Vagina (tissue), 2 donors: ENCODE measurements around the gene SYNDIG1. TPM values are rescaled to one million over a fixed set of nuclear protein-coding genes. Genes with fewer than 3 reads are reported as not detected.

ENCODE experiments used
- DNase-seq, 2 donors: peaks; one replicate each; pipeline ENCODE4 v3.0.0-alpha.2; 2017; ENCODE audit errors: extremely low spot score in 2 of 2
- H3K27ac ChIP-seq: fragments of 200-600 bp; sonication (generic); one replicate; pipeline ENCODE4 v1.5.1; 2019
- H3K27me3 ChIP-seq: fragments of 200-600 bp; sonication (generic); one replicate; pipeline ENCODE4 v1.5.1; 2019
- H3K36me3 ChIP-seq, 2 donors: fragments of 200-600 bp; sonication (generic); one replicate each; pipeline ENCODE4 v1.5.1; 2017 to 2019
- H3K4me1 ChIP-seq: fragments of 200-600 bp; sonication (generic); one replicate; pipeline ENCODE4 v1.5.1; 2019
- H3K4me3 ChIP-seq, 2 donors: fragments of 200-600 bp; sonication (generic); 1 replicate in 1 of 2; 2 replicates in 1 of 2; pipeline ENCODE4 v1.5.1; 2016 to 2019
- H3K9me3 ChIP-seq: fragments of 200-600 bp; sonication (generic); one replicate; pipeline ENCODE4 v1.5.1; 2019
- POLR2A ChIP-seq, 2 donors: fragments of 450-650 bp; IDR thresholded peaks; one replicate each; pipeline ENCODE4 v1.6.1; 2017; ENCODE audit warnings: antibody characterized with exemption in 2 of 2, mild to moderate bottlenecking in 2 of 2, moderate library complexity in 2 of 2
- POLR2AphosphoS5 ChIP-seq, 2 donors: sonication (generic); formaldehyde crosslinking; IDR thresholded peaks; one replicate each; pipeline ENCODE4 v1.9.0; 2017; ENCODE audit warnings: antibody characterized with exemption in 2 of 2, mild to moderate bottlenecking in 2 of 2, low read depth in 1 of 2; ENCODE audit not compliant: insufficient read depth in 1 of 2
- intact Hi-C: fragments of 100-400 bp; cut with DNase I; formaldehyde crosslinking; loops from one replicate; pipeline ENCODE4 v1.15.1; 2023
- total RNA-seq: library from RNA; depleted of rRNA; stranded (reverse); fragments of >200 nt; gene quantifications from one replicate; pipeline ENCODE4 v1.2.3, GENCODE V29; 2016
- TF ChIP-seq, protein P1 (sequence below), 3 experiments: fragments of 450-650 bp in 2 of 3; fragments of 200-600 bp in 1 of 3; sonication (generic) in 1 of 3; IDR thresholded peaks; one replicate each; pipeline ENCODE4 v1.5.1; 2017 to 2019; ENCODE audit warnings: antibody characterized with exemption in 3 of 3, mild to moderate bottlenecking in 2 of 3, moderate library complexity in 2 of 3

SYNDIG1 gene
- total RNA-seq, 1 donor from 2014 or later, result 3.2 TPM

- Histone ChIP-seq H3K4me1 (no peaks in the 10 kb centered on the region), H3K27ac (no peak overlapping the region), H3K36me3 (no peaks in the 10 kb centered on the region), H3K27me3 (no peaks in the 10 kb centered on the region), H3K9me3 (no peaks in the 10 kb centered on the region), H3K4me3 (no peak overlapping the region)
- DNase-seq, result peak in 1 of 2 donors; percentile 49
- TF ChIP-seq POLR2A (IDR thresholded peaks at IDR 0.05), result no peak
- TF ChIP-seq, protein P1, sequence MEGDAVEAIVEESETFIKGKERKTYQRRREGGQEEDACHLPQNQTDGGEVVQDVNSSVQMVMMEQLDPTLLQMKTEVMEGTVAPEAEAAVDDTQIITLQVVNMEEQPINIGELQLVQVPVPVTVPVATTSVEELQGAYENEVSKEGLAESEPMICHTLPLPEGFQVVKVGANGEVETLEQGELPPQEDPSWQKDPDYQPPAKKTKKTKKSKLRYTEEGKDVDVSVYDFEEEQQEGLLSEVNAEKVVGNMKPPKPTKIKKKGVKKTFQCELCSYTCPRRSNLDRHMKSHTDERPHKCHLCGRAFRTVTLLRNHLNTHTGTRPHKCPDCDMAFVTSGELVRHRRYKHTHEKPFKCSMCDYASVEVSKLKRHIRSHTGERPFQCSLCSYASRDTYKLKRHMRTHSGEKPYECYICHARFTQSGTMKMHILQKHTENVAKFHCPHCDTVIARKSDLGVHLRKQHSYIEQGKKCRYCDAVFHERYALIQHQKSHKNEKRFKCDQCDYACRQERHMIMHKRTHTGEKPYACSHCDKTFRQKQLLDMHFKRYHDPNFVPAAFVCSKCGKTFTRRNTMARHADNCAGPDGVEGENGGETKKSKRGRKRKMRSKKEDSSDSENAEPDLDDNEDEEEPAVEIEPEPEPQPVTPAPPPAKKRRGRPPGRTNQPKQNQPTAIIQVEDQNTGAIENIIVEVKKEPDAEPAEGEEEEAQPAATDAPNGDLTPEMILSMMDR (IDR thresholded peaks at IDR 0.05), result no peak
- no peak for TF ChIP-seq POLR2AphosphoS5 (IDR thresholded peaks at IDR 0.05; ENCODE audit: insufficient read depth in 1 of 2, low read depth in 1 of 2)
- intact Hi-C loops, result no loop called here
Measured at GRCh38 chr20:24528583-24529368, 59.3 kb downstream of the SYNDIG1 start.

GRCh38 chr20:24529369-24529719 is 59.9 kb downstream of the SYNDIG1 start:
- no peak for TF ChIP-seq POLR2A (IDR thresholded peaks at IDR 0.05)
- TF ChIP-seq, protein P1 (IDR thresholded peaks at IDR 0.05), result no peak
- TF ChIP-seq POLR2AphosphoS5 (IDR thresholded peaks at IDR 0.05; ENCODE audit: insufficient read depth in 1 of 2, low read depth in 1 of 2), result no peak
- H3K4me1 ChIP-seq, result no peaks in the 10 kb centered on the region
- no peaks in the 10 kb centered on the region for H3K9me3 ChIP-seq
- intact Hi-C loops, result no loop called here
- no peak overlapping the region for H3K4me3 ChIP-seq
- no peak for DNase-seq
- H3K36me3 ChIP-seq, result no peaks in the 10 kb centered on the region
- no peaks in the 10 kb centered on the region for H3K27me3 ChIP-seq
- H3K27ac ChIP-seq, result no peak overlapping the region

DNA sequence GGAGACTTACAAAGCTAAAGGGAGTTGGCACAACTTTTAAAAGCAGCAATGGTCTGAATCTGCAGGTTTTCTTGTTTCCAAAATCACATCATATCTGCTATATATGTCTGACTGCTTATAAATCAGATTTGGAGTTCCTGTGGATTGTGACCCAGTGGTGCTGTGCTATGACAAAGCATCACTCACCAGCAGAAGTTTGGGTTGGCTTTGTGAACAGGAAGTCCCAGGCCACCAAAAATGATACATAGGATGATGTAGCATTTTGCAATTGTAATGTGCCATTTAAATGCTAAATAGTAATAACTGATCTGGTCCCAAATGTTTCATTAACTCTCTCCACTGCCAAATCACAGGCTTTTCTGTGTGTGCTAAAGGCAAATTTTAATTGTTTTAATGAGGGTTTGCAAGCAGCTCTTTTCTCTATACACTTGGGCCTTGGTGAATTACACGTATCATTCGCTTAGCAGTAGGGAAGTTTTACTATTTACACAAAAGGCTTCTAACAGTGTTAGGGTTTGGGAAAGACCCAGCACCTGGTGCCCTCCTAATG is 60.8 kb downstream of the SYNDIG1 start:
- no peaks in the 10 kb centered on the region for H3K9me3 ChIP-seq
- intact Hi-C loops, result no loop called here
- H3K4me1 ChIP-seq, result no peaks in the 10 kb centered on the region
- TF ChIP-seq, protein P1 (IDR thresholded peaks at IDR 0.05), result no peak
- TF ChIP-seq POLR2AphosphoS5 (IDR thresholded peaks at IDR 0.05; ENCODE audit: insufficient read depth in 1 of 2, low read depth in 1 of 2) (no peak), POLR2A (IDR thresholded peaks at IDR 0.05) (no peak)
- H3K27ac ChIP-seq, result no peak overlapping the region
- H3K4me3 ChIP-seq, result no peak overlapping the region
- H3K27me3 ChIP-seq, result no peaks in the 10 kb centered on the region
- DNase-seq, result no peak
- no peaks in the 10 kb centered on the region for H3K36me3 ChIP-seq

- no peak for DNase-seq
- intact Hi-C loops, result no loop called here
- TF ChIP-seq, protein P1 (IDR thresholded peaks at IDR 0.05), result no peak
- H3K27ac ChIP-seq, result no peak overlapping the region
- no peak overlapping the region for H3K4me3 ChIP-seq
- no peaks in the 10 kb centered on the region for H3K4me1 ChIP-seq
- H3K27me3 ChIP-seq, result no peaks in the 10 kb centered on the region
- H3K9me3 ChIP-seq, result no peaks in the 10 kb centered on the region
- H3K36me3 ChIP-seq, result no peaks in the 10 kb centered on the region
Measured at GRCh38 chr20:24531202-24531601, 61.8 kb downstream of the SYNDIG1 start.
